GM21447 (cell line): Measurements from ENCODE around the gene LY86.
A peak's percentile ranks its signal among the peaks of the same experiment; 100 is the strongest.

ENCODE experiments used
- ATAC-seq: cut with Tn5 transposase; IDR thresholded peaks from one replicate; pipeline ENCODE4 v1.9.1; 2021; ENCODE audit not compliant: unreplicated experiment

Gene LY86

DNA sequence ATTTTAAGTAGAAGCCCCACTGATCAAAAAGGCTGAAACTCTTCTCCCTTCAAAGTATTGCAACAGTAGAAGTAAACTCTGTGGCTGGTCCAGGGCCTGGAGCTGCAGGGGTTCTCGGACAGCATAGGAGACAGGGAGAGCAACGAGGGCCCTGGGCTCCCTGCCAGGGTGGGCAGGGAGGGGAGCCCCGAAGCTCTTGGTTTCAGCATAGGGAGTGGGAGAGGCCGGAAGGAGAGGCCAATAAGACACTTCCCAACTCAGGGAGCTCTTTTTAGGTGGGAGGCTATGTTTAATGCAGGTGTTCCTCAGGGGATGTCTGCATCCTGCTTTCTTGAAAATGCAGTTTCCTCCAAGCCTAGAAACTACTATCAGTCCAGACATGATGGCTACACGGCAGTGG, 91.1 kb downstream of the LY86 start:
- no peak for ATAC-seq

GRCh38 chr6:6680526-6680925, 92.0 kb downstream of the LY86 start:
- no peak for ATAC-seq

DNA sequence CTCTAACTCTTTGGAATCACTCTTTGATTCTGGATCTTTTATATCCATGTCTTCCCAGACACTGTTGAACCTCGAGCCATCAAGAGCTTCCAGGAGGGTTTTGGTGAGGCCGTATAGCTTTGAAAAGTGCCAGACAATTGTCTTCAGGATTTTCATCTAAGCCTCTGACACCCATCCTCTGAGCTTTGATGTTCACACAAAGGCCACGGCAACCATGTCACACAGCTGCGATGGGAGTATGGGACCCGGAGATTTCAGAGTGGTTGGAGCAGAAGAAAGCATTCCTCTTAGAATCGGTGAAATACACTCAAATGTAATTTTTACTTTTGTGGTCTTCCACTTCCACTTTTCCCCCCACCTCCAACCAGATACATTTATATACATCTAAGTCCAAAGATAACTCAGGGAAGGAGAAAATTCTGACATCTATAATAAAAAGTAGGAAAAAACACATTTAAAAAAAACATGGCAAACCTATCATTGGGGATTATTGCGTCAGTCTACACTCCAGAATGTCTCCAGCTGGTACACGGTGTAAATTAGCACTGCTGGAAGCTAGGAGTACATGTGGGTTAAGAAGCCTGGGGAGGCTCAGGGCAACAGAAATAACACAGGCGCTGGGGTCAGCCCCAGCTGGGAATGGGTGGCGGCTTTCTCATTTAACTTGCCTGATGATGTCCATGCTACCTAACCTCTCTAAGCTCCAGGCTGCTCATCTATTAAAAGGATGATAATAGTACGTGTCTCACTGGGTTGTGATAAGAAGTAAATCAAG, 92.7 kb downstream of the LY86 start:
- ATAC-seq: no peak

DNA sequence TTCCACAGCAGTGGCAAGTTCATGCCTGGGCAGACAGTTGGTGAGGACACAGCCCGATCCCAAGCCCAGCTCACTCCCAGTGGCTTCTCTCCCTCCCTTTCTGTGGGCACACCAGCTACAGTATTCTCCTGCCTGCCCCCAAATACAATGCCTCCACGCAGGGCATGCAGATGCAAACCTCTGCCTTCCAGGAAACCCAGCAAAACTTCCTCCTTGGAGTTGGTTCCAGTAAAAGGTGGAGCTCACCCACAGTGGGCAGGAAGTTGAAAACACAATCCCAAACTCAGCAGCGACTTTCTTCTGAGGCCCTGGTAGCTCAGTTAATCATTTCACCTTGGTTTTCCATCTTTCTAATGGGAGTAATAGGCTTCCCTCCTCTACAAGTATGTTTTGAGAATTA, 93.7 kb downstream of the LY86 start:
- no peak for ATAC-seq

GRCh38 chr6:6683969-6684833, 95.7 kb downstream of the LY86 start:
- peak; percentile 85 for ATAC-seq

DNA sequence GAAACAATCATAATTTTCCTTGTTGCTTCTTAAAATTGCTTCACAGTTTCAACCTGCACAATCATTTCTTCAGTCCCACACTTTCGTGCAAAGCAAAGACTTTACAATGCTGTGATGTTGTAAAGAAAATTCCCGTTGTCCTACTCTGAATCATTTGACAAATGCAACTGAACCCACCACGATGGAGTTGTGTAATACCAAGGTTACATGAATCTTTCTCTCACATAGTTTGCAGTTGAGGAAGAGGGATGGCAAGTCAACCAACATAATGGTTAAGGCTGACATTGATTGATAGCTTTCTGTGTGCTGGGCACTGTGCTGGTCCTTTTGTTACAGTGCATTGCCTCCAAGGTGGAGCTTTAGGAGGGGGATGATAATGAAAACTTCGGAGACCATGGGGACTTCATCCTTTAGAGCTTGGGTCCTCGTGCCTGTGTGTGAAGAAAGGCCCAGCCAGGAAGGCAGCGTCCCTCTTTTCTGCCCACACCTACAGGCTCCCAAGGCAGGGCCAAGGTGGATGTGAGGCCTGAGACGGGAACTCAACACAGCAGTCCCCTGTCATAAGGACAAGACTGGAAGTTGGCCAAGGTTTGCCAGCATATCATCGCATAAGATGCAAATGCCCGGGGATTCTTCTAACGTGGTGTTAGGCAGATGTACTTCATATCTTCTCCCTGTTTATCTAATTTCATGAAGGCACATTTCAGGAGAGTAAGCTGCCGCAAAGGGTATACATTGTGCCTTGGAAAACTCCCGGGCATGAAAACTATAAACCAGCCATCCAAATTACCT, 96.9 kb downstream of the LY86 start:
- no peak for ATAC-seq

GRCh38 chr6:6686176-6686575, 97.7 kb downstream of the LY86 start:
- no peak for ATAC-seq

DNA sequence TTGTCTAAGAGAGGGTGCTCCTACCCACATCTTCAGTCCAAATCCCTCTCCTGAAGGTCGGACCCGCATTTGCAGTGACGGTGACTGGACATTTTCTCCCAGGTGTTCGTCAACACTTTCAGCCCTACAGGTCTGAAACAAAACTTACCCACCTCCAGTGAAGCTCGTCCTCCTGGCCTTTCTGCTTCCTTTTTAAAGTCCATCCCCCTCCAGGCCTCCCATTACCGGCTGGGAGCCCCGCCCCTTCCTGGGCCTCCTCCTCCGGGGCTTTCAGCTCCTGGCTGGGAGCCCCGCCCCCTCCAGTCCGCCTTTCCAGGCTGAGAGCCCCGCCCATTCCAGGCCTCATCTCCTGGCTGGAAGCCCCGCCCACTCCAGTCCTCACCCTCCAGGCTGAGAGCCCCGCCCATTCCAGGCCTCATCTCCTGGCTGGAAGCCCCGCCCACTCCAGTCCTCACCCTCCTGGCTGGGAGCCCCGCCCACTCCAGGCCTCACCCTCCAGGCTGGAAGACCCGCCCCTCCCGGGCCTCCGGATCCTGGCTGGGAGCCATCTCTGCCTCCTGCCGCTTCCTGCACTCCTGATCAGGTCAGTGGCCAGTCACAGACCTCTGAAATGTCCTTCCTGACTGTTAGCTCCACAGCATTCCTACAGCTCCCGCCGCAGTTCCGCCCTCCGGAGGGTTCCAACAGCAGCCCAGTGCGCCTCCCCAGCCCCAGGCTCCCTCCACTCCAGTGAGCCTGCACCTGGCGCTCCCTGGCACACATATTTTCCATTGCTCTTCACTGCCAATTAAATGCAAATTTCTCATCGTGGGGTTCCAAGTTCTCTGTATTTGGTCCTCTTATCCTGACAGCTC, 98.5 kb downstream of the LY86 start:
- no peak for ATAC-seq

DNA sequence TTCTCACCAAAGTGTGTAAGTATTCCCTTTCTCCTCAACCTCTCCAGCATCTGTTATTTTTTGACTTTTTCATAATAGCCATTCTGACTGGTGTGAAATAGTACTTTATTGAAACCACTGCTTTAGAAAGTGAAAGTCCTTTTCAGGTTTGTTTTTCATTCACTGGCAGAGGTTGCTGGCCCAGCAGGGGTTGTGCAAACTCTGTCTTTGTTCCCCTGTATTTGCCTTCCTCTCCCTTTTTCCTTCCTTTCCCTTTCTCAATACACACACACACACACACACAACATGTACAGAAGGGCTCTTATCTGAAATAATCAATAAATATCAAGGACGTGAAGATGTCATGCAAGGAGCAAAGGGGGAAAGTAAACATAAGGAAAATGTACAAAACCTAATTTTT, 99.8 kb downstream of the LY86 start:
- ATAC-seq: no peak

DNA sequence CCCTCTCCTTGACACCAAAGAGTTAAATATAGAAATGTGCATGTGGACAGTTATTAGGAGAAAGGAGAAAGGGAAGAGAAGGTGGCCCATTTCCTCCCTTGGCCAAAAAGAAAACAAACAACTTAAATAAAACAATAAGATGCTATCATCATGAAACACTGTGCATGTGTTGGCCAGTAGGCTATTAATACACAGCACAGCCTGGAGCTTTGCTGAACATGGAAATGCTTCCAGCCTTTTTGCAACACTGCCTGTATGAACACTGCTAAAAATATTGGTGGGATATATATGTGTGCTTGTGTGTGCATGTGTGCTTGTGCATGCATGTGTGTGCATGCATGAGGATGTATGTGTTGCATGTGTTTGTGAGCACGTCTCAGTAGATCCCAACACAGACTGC, 100.4 kb downstream of the LY86 start:
- ATAC-seq: no peak

- no peak for ATAC-seq
Measured at GRCh38 chr6:6689400-6690143, 101.1 kb downstream of the LY86 start.

DNA sequence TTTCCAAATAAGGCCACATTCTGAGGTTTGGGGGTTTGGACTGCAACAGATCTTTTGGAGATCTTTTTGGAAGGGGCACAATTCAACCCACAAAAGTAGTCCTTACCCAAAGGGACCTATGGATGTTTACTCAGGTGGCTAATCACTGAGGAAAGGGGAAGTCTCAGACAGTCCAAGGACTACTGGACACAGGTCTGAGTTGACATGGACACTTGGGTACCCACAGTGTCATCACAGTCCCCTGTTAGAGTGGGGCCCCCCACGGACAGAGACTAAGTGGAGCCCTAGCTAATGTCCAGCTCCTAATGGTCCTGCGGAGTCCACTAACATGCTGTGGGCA, 101.6 kb downstream of the LY86 start:
- ATAC-seq: no peak

- ATAC-seq: no peak
Measured at GRCh38 chr6:6694368-6694780, 105.9 kb downstream of the LY86 start.

GRCh38 chr6:6694825-6695624, 106.5 kb downstream of the LY86 start:
- no peak for ATAC-seq

GRCh38 chr6:6695625-6696276, 107.2 kb downstream of the LY86 start:
- no peak for ATAC-seq

DNA sequence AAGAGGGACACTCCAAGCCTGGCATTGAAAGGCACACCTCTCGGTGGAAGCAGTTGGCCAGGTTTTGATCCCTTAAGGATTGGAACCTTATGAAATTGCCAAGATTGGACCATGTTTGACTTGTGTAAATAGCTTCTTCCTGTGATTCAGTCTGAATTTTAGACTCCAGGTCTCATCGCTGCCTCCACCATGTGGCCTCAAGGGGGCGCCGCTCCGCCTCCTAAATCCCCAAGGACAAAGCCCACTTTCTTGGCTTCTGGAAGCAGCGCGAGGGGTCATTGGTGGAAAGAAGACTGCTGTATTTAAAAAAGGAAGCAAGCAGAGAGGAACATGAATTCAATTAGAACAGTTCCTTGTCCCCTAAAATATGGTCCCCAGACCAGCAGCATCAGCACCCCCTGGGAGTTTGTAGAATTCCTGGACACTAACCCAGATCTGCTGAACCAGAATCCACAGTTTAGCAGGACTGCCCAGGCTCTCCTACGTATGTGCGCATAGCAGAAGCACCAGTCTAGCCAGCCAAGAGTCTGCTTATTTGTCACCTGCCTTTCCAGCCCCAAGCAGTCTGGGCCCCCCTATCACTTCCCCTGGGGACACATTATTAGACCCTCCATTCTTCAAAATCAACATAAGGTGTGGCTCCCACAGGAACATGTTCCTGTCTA, 108.5 kb downstream of the LY86 start:
- no peak for ATAC-seq

DNA sequence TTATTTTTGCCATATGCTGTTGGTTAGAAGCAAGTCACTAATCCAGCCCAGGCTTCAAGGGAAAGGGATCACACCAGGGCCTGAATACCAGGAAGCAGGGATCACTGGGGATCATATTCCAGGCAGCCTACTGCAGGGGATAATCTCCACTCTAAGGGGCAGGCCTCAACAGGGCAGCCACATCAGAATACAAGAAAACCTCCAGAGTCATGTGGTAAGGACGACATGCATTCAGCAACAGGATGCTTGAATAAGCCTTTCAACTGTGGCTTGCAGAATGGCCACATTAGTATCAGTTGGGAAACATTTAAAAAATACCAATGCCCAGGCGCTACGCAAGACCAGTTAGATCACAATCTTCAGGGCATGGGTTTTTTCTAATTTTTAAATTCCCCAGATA, 109.1 kb downstream of the LY86 start:
- no peak for ATAC-seq

GRCh38 chr6:6699741-6700367, 111.3 kb downstream of the LY86 start:
- ATAC-seq: no peak
